ENCODE results near the gene INTS11. TPM values are rescaled to one million over a fixed set of nuclear protein-coding genes. Genes with fewer than 3 reads are reported as not detected.

Gene INTS11
- total and polyA plus RNA-seq, 2 of the 8 experiments (the other 6 are each of a cell fraction or from before 2014, with no cell fraction given) = 113 to 243 TPM

DNA sequence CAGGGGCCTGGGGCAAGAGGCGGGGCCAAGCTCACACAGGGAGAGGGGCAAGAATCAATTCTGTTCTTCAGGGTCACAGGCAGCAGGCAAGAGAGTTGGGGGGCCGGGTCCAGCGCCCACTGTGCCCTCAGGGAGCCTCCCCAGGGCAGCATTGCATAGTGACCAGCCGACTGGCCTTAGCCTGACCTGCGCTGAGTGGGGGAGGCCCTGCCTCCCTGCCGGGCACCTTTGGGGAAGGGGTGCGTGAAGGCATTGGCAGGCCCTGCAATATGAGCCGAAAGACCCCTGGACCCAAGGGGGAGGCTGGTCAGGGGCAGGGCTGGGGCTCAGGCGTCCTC is 32.0 kb downstream of the INTS11 start (continued):
- TF ChIP-seq GTF2F1 (IDR thresholded peaks at IDR 0.05; ENCODE audit: borderline replicate concordance, low read depth, low read length) (no peak), SP4 (IDR thresholded peaks at IDR 0.05; ENCODE audit: low read length) (no peak)

Measured in H1 (cell line).